Measurements from ENCODE around the gene ZNF433.

DNA sequence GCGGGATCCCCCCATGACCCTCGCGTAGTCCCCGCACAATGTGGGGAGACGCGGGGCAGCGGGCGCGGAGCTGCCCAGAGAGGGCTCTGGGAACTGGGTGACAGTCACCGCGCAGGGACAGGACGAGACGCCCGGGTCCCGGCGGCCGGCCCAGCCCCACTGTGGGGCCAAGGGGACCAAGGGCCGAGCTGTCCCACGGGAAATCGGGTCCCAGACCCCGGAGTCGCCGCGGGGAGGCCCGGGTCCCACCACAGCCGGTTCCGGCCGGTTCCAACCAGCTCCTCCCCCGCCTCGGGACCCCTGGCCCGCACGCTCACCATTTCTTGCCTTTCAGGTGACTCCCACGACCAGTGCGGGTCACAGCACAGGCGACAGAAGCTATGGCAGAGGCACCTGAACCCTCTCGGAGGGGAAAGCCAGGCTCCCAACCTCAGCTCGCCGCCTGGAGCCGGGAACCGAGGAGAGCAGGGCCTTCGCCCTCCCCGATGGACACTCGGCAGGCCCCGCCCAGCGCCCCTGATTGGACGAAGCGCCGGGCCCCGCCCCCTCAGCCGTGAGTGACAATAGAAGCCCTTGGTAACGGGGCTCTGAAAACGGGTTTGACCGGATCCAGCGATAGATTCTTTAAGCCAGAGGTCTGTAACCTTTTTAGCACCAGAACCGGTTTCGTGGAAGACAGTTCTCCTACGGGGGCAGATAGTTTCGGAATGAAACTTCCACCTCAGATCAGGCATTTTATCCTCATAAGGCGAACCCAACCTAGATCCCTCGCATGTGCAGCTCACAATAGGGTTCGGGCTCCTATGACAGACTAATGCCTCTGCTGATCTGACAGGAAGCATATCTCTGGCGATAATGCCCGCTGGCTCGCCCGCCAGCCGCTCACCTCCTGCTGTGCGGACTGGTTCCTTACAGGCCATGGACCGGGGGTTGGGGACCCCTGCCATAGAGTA lies at the start of gene ZNF433:
- TF ChIP-seq YY1 (IDR thresholded peaks at IDR 0.05; ENCODE audit: insufficient read depth, insufficient read length) (no peak), SUZ12 (IDR thresholded peaks at IDR 0.05; ENCODE audit: extremely low read depth, insufficient read depth, insufficient read length) (no peak), ZNF274 (IDR thresholded peaks at IDR 0.05; ENCODE audit: low read depth, low read length) (no peak)
